ENCODE data around the gene ZCRB1. TPM values are rescaled to one million over a fixed set of nuclear protein-coding genes. Genes with fewer than 3 reads are reported as not detected.

The ZCRB1 gene
- total RNA-seq, 1 experiment from 2014 or later: 68.1 TPM

- Histone ChIP-seq H3K4me1 (ENCODE audit: control insufficient read depth in 1 of 2, insufficient read depth in 2 of 2, low read length in 2 of 2) (no peaks in the 10 kb centered on the region), H3K79me2 (ENCODE audit: insufficient read depth, low read length) (no peaks in the 10 kb centered on the region), H3K27me3 (ENCODE audit: insufficient read depth, low read length) (no peaks in the 10 kb centered on the region), H3K4me3 (replicated peaks in 1 of 2; ENCODE audit: low read depth in 1 of 2, low read length in 2 of 2) (no peak overlapping the region), H3K27ac (ENCODE audit: low read depth, low read length) (no peak overlapping the region), H4K20me1 (ENCODE audit: insufficient read depth) (no peaks in the 10 kb centered on the region), H3K9me3 (ENCODE audit: control insufficient read depth in 1 of 2, insufficient read depth in 1 of 2, low read depth in 1 of 2, low read length in 2 of 2) (no peaks in the 10 kb centered on the region), H3K4me2 (ENCODE audit: low read length) (no peak overlapping the region), H3K9me2 (ENCODE audit: insufficient read depth) (no peaks in the 10 kb centered on the region), H2AFZ (ENCODE audit: low read depth, low read length, poor library complexity, severe bottlenecking) (no peak overlapping the region), H3K9ac (ENCODE audit: low read length) (no peak overlapping the region), H3K36me3 (ENCODE audit: control insufficient read depth in 1 of 2, insufficient read depth in 2 of 2, low read length in 2 of 2) (no peaks in the 10 kb centered on the region)
- ChIA-PET RAD21 (ENCODE audit: low non-redundant PET in 1 of 2, low total read pairs in 2 of 2, uncharacterized antibody in 2 of 2, unreplicated experiment in 2 of 2) (no interaction called here), CTCF (no interaction called here), POLR2A (no interaction called here)
- no peak for DNase-seq (ENCODE audit: low read depth, low spot score)
- TF ChIP-seq TCF7L2 (IDR thresholded peaks at IDR 0.05; ENCODE audit: borderline replicate concordance, extremely low read depth, insufficient read depth, insufficient read length) (no peak), EGR1 (IDR thresholded peaks at IDR 0.05; ENCODE audit: low read depth) (no peak), SRF (IDR thresholded peaks at IDR 0.05; ENCODE audit: low read depth) (no peak), ZNF274 (IDR thresholded peaks at IDR 0.05; ENCODE audit: low read depth, low read length) (no peak), SP1 (IDR thresholded peaks at IDR 0.05; ENCODE audit: low read depth) (no peak), SIN3A (IDR thresholded peaks at IDR 0.05; ENCODE audit: low read depth) (no peak), JUND (IDR thresholded peaks at IDR 0.05) (no peak), ELF1 (IDR thresholded peaks at IDR 0.05; ENCODE audit: borderline replicate concordance, low read depth) (no peak), FOSL1 (IDR thresholded peaks at IDR 0.05; ENCODE audit: low read depth) (no peak), POLR2A (IDR thresholded peaks at IDR 0.05; ENCODE audit: borderline replicate concordance, extremely low read depth, insufficient read depth, insufficient read length) (no peak), ZFX (IDR thresholded peaks at IDR 0.05) (no peak), EZH2phosphoT487 (IDR thresholded peaks at IDR 0.05; ENCODE audit: borderline replicate concordance) (no peak)
- TF ChIP-seq, protein P1, sequence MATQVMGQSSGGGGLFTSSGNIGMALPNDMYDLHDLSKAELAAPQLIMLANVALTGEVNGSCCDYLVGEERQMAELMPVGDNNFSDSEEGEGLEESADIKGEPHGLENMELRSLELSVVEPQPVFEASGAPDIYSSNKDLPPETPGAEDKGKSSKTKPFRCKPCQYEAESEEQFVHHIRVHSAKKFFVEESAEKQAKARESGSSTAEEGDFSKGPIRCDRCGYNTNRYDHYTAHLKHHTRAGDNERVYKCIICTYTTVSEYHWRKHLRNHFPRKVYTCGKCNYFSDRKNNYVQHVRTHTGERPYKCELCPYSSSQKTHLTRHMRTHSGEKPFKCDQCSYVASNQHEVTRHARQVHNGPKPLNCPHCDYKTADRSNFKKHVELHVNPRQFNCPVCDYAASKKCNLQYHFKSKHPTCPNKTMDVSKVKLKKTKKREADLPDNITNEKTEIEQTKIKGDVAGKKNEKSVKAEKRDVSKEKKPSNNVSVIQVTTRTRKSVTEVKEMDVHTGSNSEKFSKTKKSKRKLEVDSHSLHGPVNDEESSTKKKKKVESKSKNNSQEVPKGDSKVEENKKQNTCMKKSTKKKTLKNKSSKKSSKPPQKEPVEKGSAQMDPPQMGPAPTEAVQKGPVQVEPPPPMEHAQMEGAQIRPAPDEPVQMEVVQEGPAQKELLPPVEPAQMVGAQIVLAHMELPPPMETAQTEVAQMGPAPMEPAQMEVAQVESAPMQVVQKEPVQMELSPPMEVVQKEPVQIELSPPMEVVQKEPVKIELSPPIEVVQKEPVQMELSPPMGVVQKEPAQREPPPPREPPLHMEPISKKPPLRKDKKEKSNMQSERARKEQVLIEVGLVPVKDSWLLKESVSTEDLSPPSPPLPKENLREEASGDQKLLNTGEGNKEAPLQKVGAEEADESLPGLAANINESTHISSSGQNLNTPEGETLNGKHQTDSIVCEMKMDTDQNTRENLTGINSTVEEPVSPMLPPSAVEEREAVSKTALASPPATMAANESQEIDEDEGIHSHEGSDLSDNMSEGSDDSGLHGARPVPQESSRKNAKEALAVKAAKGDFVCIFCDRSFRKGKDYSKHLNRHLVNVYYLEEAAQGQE (IDR thresholded peaks at IDR 0.05; ENCODE audit: low read depth): no peak
- TF ChIP-seq, protein P2, sequence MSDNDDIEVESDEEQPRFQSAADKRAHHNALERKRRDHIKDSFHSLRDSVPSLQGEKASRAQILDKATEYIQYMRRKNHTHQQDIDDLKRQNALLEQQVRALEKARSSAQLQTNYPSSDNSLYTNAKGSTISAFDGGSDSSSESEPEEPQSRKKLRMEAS (IDR thresholded peaks at IDR 0.05): no peak
- ATAC-seq: no peak
- BruUV-seq (replicated peaks): no TSS peak
- intact Hi-C loops (cut with micrococcal nuclease): no loop called here
These were observed 52.2 kb downstream of the ZCRB1 start for GRCh38 chr12:42273706-42274105.
